Measurements from ENCODE around the gene RAD51B. TPM values are rescaled to one million over a fixed set of nuclear protein-coding genes. Genes with fewer than 3 reads are reported as not detected.

RAD51B gene
- total RNA-seq, 6 experiments from 2014 or later: 2.7 to 5.8 (median 4.3) TPM

DNA sequence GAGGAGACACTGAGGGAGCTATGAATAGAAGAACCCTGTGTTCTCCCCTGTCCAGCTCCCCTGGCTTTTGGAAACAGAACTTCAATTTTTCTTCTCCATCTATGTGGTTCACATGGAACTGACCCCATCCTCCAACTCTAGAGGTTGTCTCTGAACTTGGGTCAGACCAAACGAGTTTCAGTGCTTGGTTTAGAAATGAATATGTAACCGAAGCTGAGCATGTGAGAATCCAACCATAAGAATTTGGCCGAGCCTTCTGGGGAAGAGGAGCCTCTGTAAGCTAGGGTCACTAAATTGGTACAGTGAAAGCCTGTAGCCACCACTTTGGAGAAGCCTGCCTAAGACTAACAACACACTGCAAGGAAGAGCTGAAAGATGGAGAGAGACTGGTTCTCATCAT lies 508.9 kb downstream of the RAD51B start:
- no peak for ATAC-seq
- 93% methylated on average over 3 of the region's 3 CpGs for WGBS (ENCODE audit: insufficient coverage, low coverage, low lambda C conversion rate, missing lambda C conversion rate)
- Histone ChIP-seq H3K27ac (no peak overlapping the region), H3K27me3 (no peaks in the 10 kb centered on the region), H3K9me3 (no peaks in the 10 kb centered on the region), H3K36me3 (no peaks in the 10 kb centered on the region), H3K4me1 (no peaks in the 10 kb centered on the region), H3K4me3 (no peak overlapping the region)
- TF ChIP-seq CTCF (IDR thresholded peaks at IDR 0.05) (no peak), POLR2A (IDR thresholded peaks at IDR 0.05) (no peak)
- intact Hi-C loops (cut with DNase I): no loop called here
- no peak for DNase-seq

GRCh38 chr14:68331426-68331825 lies 511.8 kb downstream of the RAD51B start:
- Histone ChIP-seq H3K36me3 (no peaks in the 10 kb centered on the region), H3K9me3 (no peaks in the 10 kb centered on the region), H3K4me3 (no peak overlapping the region), H3K27me3 (no peaks in the 10 kb centered on the region), H3K4me1 (no peaks in the 10 kb centered on the region), H3K27ac (no peak overlapping the region)
- WGBS (ENCODE audit: insufficient coverage, low coverage, low lambda C conversion rate, missing lambda C conversion rate): 56% methylated on average over 2 of the region's 2 CpGs
- DNase-seq (no peak), ATAC-seq (peak in 1 of 4 donors; percentile 22)
- intact Hi-C loops (cut with DNase I): no loop called here
- no peak for TF ChIP-seq POLR2A (IDR thresholded peaks at IDR 0.05)
- no peak for TF ChIP-seq CTCF (IDR thresholded peaks at IDR 0.05)

- WGBS (ENCODE audit: insufficient coverage, low coverage, low lambda C conversion rate, missing lambda C conversion rate): 67% methylated on average over 1 of the region's 1 CpG
- Histone ChIP-seq H3K27me3 (no peaks in the 10 kb centered on the region), H3K4me3 (no peak overlapping the region), H3K36me3 (no peaks in the 10 kb centered on the region), H3K27ac (no peak overlapping the region), H3K4me1 (no peaks in the 10 kb centered on the region), H3K9me3 (no peaks in the 10 kb centered on the region)
- no peak for DNase-seq
- no peak for TF ChIP-seq CTCF (IDR thresholded peaks at IDR 0.05)
- ATAC-seq: no peak
- intact Hi-C loops (cut with DNase I): no loop called here
Measured at GRCh38 chr14:68331991-68332390, 512.4 kb downstream of the RAD51B start.

- 67% methylated on average over 2 of the region's 2 CpGs for WGBS (ENCODE audit: insufficient coverage, low coverage, low lambda C conversion rate, missing lambda C conversion rate)
- DNase-seq (no peak), ATAC-seq (peak in 2 of 4 donors; percentile 17 to 39)
- intact Hi-C loops (cut with DNase I): no loop called here
- no peaks in the 10 kb centered on the region for H3K4me1 ChIP-seq
- no peak overlapping the region for H3K27ac ChIP-seq
- no peaks in the 10 kb centered on the region for H3K36me3 ChIP-seq
- no peaks in the 10 kb centered on the region for H3K27me3 ChIP-seq
- TF ChIP-seq CTCF (IDR thresholded peaks at IDR 0.05) (no peak), POLR2A (IDR thresholded peaks at IDR 0.05) (no peak)
- H3K4me3 ChIP-seq: no peak overlapping the region
- H3K9me3 ChIP-seq: no peaks in the 10 kb centered on the region
Measured at GRCh38 chr14:68333262-68333661, 513.7 kb downstream of the RAD51B start.

DNA sequence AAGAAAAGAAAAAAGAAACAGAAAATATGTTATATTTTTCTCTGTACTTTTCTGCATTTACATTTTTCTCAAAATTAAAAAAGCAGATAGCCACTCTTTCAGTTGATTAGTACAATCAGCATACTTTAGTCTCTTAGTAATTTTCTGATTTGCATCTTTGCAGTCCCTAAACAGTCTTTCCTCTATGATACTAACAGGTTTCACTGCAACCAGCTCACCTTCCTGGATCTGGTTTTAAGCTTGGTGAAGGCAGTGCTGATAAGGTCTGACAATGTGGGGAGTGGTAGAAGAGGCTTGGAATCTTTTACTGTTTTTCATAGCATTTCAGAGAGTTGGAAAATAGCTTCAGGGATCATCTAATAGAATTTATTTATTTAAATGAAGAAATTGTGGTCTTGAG lies 515.7 kb downstream of the RAD51B start:
- Histone ChIP-seq H3K27ac (no peak overlapping the region), H3K27me3 (no peaks in the 10 kb centered on the region), H3K9me3 (no peaks in the 10 kb centered on the region), H3K4me3 (no peak overlapping the region), H3K36me3 (no peaks in the 10 kb centered on the region), H3K4me1 (no peaks in the 10 kb centered on the region)
- no peak for ATAC-seq
- no peak for TF ChIP-seq CTCF (IDR thresholded peaks at IDR 0.05)
- no peak for TF ChIP-seq POLR2A (IDR thresholded peaks at IDR 0.05)
- DNase-seq: no peak
- intact Hi-C loops (cut with DNase I): no loop called here
